Parathyroid adenoma (tissue), 2 donors: ENCODE measurements around the gene ABTB2.

Experiments
- H2AFZ ChIP-seq: fragments of 300-600 bp; sonication (generic); one replicate; pipeline ENCODE4 v1.7.0; 2017; ENCODE audit warnings: antibody characterized with exemption, mild to moderate bottlenecking
- H3K27ac ChIP-seq: fragments of 300-600 bp; sonication (generic); one replicate; pipeline ENCODE4 v1.7.0; 2017
- H3K27me3 ChIP-seq: fragments of 300-600 bp; sonication (generic); one replicate; pipeline ENCODE4 v1.7.0; 2017; ENCODE audit warnings: low read length; ENCODE audit not compliant: control insufficient read depth, insufficient read depth
- H3K36me3 ChIP-seq: fragments of 300-600 bp; sonication (generic); one replicate; pipeline ENCODE4 v1.7.0; 2017; ENCODE audit warnings: low read length; ENCODE audit not compliant: control insufficient read depth, insufficient read depth
- H3K4me1 ChIP-seq: fragments of 300-600 bp; sonication (generic); one replicate; pipeline ENCODE4 v1.7.0; 2017; ENCODE audit warnings: control low read depth
- H3K4me2 ChIP-seq: fragments of 300-600 bp; sonication (generic); one replicate; pipeline ENCODE4 v1.7.0; 2017; ENCODE audit warnings: low read length
- H3K4me3 ChIP-seq: fragments of 300-600 bp; sonication (generic); one replicate; pipeline ENCODE4 v1.7.0; 2017; ENCODE audit warnings: low read depth, low read length
- H3K79me2 ChIP-seq: fragments of 300-600 bp; sonication (generic); one replicate; pipeline ENCODE4 v1.7.0; 2017; ENCODE audit warnings: control low read depth
- H3K9ac ChIP-seq: fragments of 300-600 bp; sonication (generic); one replicate; pipeline ENCODE4 v1.7.0; 2017; ENCODE audit warnings: mild to moderate bottlenecking
- H3K9me3 ChIP-seq: fragments of 300-600 bp; sonication (generic); one replicate; pipeline ENCODE4 v1.7.0; 2017; ENCODE audit warnings: low read length; ENCODE audit not compliant: control insufficient read depth
- TF ChIP-seq, protein P1 (sequence below): fragments of 300-600 bp; sonication (generic); IDR thresholded peaks from one replicate; pipeline ENCODE4 v1.7.0; 2017; ENCODE audit warnings: antibody characterized with exemption, mild to moderate bottlenecking
- donor health status: primary hyperparathyroidism.

ABTB2 gene

DNA sequence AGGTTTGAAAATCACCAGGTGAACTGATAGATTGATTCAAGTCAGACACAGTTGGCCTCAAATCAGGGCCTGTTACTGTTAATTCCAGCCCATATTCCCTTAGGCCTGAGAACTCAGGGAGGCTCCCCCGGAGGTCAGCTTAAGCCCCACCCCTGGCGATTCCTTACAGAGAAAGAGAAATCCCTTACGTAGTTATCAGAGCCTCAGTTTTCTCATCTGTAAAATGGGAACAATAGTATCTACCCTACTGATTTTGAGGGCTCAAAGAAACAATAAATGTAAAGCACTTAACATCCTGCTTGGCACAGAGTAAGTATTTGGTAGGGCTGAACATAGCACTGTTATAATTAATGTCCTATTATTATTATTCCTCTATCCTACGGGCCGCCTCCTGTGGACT is 158.3 kb downstream of the ABTB2 start:
- Histone ChIP-seq H3K4me3 (no peak overlapping the region), H3K27me3 (no peaks in the 10 kb centered on the region), H3K9me3 (no peaks in the 10 kb centered on the region), H3K9ac (no peak overlapping the region), H3K4me2 (no peak overlapping the region), H3K79me2 (no peaks in the 10 kb centered on the region), H3K36me3 (no peaks in the 10 kb centered on the region), H3K4me1 (no peaks in the 10 kb centered on the region), H2AFZ (no peak overlapping the region), H3K27ac (no peak overlapping the region)
- TF ChIP-seq, protein P1, sequence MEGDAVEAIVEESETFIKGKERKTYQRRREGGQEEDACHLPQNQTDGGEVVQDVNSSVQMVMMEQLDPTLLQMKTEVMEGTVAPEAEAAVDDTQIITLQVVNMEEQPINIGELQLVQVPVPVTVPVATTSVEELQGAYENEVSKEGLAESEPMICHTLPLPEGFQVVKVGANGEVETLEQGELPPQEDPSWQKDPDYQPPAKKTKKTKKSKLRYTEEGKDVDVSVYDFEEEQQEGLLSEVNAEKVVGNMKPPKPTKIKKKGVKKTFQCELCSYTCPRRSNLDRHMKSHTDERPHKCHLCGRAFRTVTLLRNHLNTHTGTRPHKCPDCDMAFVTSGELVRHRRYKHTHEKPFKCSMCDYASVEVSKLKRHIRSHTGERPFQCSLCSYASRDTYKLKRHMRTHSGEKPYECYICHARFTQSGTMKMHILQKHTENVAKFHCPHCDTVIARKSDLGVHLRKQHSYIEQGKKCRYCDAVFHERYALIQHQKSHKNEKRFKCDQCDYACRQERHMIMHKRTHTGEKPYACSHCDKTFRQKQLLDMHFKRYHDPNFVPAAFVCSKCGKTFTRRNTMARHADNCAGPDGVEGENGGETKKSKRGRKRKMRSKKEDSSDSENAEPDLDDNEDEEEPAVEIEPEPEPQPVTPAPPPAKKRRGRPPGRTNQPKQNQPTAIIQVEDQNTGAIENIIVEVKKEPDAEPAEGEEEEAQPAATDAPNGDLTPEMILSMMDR, result no peak

GRCh38 chr11:34198523-34198922 is 159.3 kb downstream of the ABTB2 start:
- no peaks in the 10 kb centered on the region for H3K4me1 ChIP-seq
- H2AFZ ChIP-seq, result no peak overlapping the region
- no peaks in the 10 kb centered on the region for H3K36me3 ChIP-seq
- no peak overlapping the region for H3K27ac ChIP-seq
- no peaks in the 10 kb centered on the region for H3K79me2 ChIP-seq
- TF ChIP-seq, protein P1, result no peak
- H3K4me3 ChIP-seq, result no peak overlapping the region
- H3K4me2 ChIP-seq, result no peak overlapping the region
- H3K27me3 ChIP-seq, result no peaks in the 10 kb centered on the region
- H3K9me3 ChIP-seq, result no peaks in the 10 kb centered on the region
- no peak overlapping the region for H3K9ac ChIP-seq

DNA sequence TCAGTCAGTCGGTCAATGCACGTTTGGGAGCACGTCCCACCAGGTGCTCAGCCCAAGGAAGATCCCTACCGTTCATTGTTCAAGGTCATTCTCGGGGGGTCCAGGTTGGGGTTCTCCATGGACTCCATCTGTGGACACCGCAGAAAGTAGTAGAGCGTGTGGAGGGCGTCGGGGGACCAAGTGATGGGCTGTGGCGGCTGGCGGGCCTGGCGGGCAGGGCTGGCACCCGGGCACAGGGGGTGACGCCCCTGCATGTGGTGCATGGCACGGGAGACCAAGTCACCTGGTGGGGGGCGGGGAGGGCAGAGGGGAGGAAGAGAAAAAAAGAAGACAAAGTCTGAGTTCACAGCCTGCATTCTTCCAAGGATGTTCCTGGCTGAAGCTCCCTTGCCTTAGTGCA is 160.6 kb downstream of the ABTB2 start:
- Histone ChIP-seq H3K4me1 (no peaks in the 10 kb centered on the region), H3K27ac (no peak overlapping the region), H3K36me3 (no peaks in the 10 kb centered on the region), H3K9me3 (no peaks in the 10 kb centered on the region), H3K4me2 (no peak overlapping the region), H3K27me3 (no peaks in the 10 kb centered on the region), H3K79me2 (no peaks in the 10 kb centered on the region), H3K4me3 (no peak overlapping the region), H2AFZ (no peak overlapping the region), H3K9ac (no peak overlapping the region)
- TF ChIP-seq, protein P1, result no peak

- no peak overlapping the region for H3K27ac ChIP-seq
These were observed 163.1 kb downstream of the ABTB2 start for GRCh38 chr11:34194576-34195335.

More at GRCh38 chr11:34194576-34195335, 163.1 kb downstream of the ABTB2 start:
- no peaks in the 10 kb centered on the region for H3K9me3 ChIP-seq
- no peak overlapping the region for H3K4me2 ChIP-seq
- H3K4me1 ChIP-seq, result no peaks in the 10 kb centered on the region
- H2AFZ ChIP-seq, result no peak overlapping the region
- H3K36me3 ChIP-seq, result no peaks in the 10 kb centered on the region
- H3K9ac ChIP-seq, result no peak overlapping the region
- no peaks in the 10 kb centered on the region for H3K79me2 ChIP-seq
- TF ChIP-seq, protein P1, result no peak
- no peak overlapping the region for H3K4me3 ChIP-seq
- H3K27me3 ChIP-seq, result no peaks in the 10 kb centered on the region
